ENCODE results near the gene SPDYE17. TPM values are rescaled to one million over a fixed set of nuclear protein-coding genes. Genes with fewer than 3 reads are reported as not detected.
"Not testable (repeated sequence)": the region's sequence is repeated elsewhere in the genome, so short reads cannot be mapped to it uniquely, and the experiment has no call there.

The SPDYE17 gene
- polyA plus RNA-seq, 2 donors, result not detected

DNA sequence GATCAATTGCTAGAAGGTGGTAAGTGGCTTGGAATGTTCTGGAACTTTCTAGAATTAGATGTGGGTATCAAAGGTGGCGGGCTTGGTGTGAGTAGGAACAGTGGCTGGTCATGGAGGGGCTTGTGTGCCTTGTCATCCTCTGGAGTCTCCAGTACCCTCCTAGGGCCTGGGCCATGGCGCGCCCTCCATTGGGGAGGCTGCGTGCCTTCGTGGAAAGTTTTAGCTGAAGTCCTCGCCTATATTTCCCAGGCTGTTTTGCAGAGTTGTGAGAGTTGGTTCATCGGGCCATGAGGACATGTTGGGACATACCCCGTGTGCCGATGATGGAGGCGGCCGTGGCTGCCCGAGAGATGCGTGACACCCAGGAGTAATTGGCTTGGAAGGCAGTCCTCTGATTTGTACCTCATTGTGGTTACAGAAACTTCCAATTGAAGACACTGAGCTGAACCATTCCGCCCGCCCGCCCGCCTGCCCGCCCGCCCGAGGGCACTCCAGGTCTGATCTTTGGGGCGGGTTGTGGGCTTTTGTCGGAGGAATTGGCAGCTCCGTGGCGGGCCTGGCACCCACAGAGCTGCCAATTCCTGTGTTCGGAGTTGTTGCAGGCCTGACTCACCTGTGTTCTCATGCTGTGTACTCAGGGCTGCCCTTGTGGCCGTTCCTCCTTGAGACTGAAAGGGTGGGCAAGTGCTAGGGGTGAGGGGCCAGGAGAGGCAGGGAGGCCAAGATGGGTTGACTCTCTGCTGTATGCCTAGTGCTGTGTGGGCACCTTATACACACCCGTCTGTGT lies 57.2 kb downstream of the SPDYE17 start:
- H3K27me3 ChIP-seq (ENCODE audit: control insufficient read depth in 1 of 2, insufficient read depth in 2 of 2, low read length in 2 of 2); H3K36me3 ChIP-seq (ENCODE audit: control insufficient read depth in 2 of 2, insufficient read depth in 2 of 2, low read length in 1 of 2); H3K4me3 ChIP-seq (ENCODE audit: low read depth in 1 of 2, low read length in 2 of 2); H3K9me3 ChIP-seq (ENCODE audit: control insufficient read depth in 2 of 2, insufficient read depth in 1 of 2, low read depth in 1 of 2, low read length in 1 of 2); H3K4me1 ChIP-seq (ENCODE audit: control insufficient read depth in 2 of 2, insufficient read depth in 2 of 2, low read length in 1 of 2): not testable (repeated sequence)
- 54 to 69% methylated on average over 22 to 26 of the region's 27 CpGs for WGBS, 2 donors
- H3K27ac ChIP-seq (ENCODE audit: low read depth in 2 of 2, low read length in 1 of 2), result peak overlapping the region; percentile 49 to 59

- H3K4me1 ChIP-seq (ENCODE audit: control insufficient read depth in 2 of 2, insufficient read depth in 2 of 2, low read length in 1 of 2); H3K36me3 ChIP-seq (ENCODE audit: control insufficient read depth in 2 of 2, insufficient read depth in 2 of 2, low read length in 1 of 2); H3K27me3 ChIP-seq (ENCODE audit: control insufficient read depth in 1 of 2, insufficient read depth in 2 of 2, low read length in 2 of 2); H3K4me3 ChIP-seq (ENCODE audit: low read depth in 1 of 2, low read length in 2 of 2); H3K9me3 ChIP-seq (ENCODE audit: control insufficient read depth in 2 of 2, insufficient read depth in 1 of 2, low read depth in 1 of 2, low read length in 1 of 2): not testable (repeated sequence)
- H3K27ac ChIP-seq (ENCODE audit: low read depth in 2 of 2, low read length in 1 of 2), result peak overlapping the region in 1 of 2 donors; percentile 49
- 60 to 85% methylated on average over 5 to 8 of the region's 12 CpGs for WGBS, 2 donors
These were observed 57.8 kb downstream of the SPDYE17 start for GRCh38 chr7:76974336-76974735.

DNA sequence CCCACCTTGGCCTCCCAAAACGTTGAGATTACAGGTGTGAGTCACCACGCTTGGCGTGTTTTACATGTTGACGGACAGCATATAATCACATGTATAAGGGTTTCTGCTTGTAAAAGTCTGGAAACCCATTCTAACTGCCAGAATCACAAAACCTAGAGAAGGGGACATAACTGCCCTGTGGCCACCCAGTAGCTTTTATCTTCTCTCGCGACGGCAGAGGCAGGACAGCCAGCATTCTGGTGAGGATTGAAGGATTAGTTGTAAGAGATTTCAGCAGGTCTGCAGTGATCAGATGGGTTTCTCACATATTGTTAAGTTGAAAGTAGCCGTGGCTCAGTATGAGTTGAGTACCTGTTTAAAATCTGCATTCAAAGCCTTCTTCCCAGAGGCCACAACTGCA lies 59.8 kb downstream of the SPDYE17 start:
- H3K36me3 ChIP-seq (ENCODE audit: control insufficient read depth in 2 of 2, insufficient read depth in 2 of 2, low read length in 1 of 2); H3K27me3 ChIP-seq (ENCODE audit: control insufficient read depth in 1 of 2, insufficient read depth in 2 of 2, low read length in 2 of 2); H3K9me3 ChIP-seq (ENCODE audit: control insufficient read depth in 2 of 2, insufficient read depth in 1 of 2, low read depth in 1 of 2, low read length in 1 of 2); H3K4me3 ChIP-seq (ENCODE audit: low read depth in 1 of 2, low read length in 2 of 2); H3K4me1 ChIP-seq (ENCODE audit: control insufficient read depth in 2 of 2, insufficient read depth in 2 of 2, low read length in 1 of 2): not testable (repeated sequence)
- WGBS, 2 donors, result 58 to 71% methylated on average over 8 of the region's 8 CpGs
- H3K27ac ChIP-seq (ENCODE audit: low read depth in 2 of 2, low read length in 1 of 2), result peak overlapping the region in 1 of 2 donors; percentile 21

Other genes starting within 250 kb of the SPDYE17 start
- under 1 TPM; 0.20 to 0.31 TPM for gene SPDYE18, start 30.2 kb upstream of the SPDYE17 start, polyA plus RNA-seq
- gene CCDC146, start 90.3 kb upstream of the SPDYE17 start, polyA plus RNA-seq, result 10 to 100 TPM in 1 of 2 donors, 1 to 10 TPM in 1; 4.5 to 11.9 TPM
- gene FGL2, start 167.5 kb upstream of the SPDYE17 start, polyA plus RNA-seq, result 1 to 10 TPM; 3.4 to 4.5 TPM